ENCODE measurements around the gene NGLY1.

NGLY1 gene

DNA sequence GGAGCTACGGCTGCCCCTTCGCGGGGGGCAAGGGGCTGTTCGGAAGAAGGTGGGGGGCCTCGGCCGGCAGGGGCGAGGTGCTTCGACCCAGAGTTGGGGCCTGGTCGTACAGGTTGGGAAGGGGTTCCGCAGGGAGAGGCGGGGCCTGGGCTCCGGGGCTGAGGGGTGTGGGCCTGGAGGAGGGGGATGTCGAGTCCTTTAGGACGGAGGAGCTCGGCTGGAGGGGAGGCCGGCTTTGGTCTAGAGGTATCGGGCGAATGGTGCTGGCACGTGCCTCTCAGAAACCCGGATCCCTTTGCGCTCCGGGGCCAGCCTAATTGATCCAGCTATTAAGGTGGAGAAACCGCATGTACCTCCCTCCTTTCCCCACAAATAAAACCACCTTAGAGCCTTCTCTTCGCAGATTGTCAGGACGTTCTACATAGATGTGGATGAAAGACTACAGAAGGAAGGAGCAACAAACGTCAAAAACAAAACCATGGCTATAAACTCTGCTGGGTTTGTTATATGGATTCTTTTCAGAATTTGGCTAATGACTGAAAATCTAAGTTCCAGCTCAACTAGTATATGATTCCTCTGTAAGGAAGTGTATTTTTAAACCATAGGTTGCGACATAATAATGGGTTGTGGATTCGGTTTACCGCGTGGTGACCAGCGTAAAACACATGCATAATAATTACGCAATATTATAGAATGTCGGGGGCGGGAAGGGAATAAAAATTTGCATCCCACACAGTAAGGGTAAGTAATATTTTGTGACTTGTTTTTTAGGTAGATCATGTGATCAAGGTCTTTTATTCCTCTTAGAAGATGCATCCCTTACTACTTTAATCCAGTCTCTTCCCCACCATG, 644 bp upstream of the NGLY1 start:
- H3K4ac ChIP-seq (ENCODE audit: low read depth, low read length), result no peak overlapping the region
- peak; percentile 14 to 47 for DNase-seq
- peak overlapping the region; percentile 64 for H3K9ac ChIP-seq (ENCODE audit: low read length)
- peak overlapping the region; percentile 84 for H3K18ac ChIP-seq (ENCODE audit: low read length)
- peak overlapping the region; percentile 90 for H3K4me2 ChIP-seq (ENCODE audit: low read length)
- H2AFZ ChIP-seq (ENCODE audit: insufficient read depth, low read length, poor library complexity), result peak overlapping the region; percentile 98
- no CpG with 5 or more reads among the region's 34 CpGs for WGBS (ENCODE audit: extremely low coverage, insufficient coverage, insufficient read length)
- peak overlapping the region; percentile 82 for H4K91ac ChIP-seq (ENCODE audit: low read depth, low read length)
- H3K27ac ChIP-seq (ENCODE audit: low read depth, low read length), result no peak overlapping the region
- peak overlapping the region; percentile 20 for H2BK120ac ChIP-seq (ENCODE audit: insufficient read depth, low read length, poor library complexity)
- no peak overlapping the region for H3K23ac ChIP-seq (ENCODE audit: low read length)
- H3K4me1 ChIP-seq (ENCODE audit: control insufficient read depth in 1 of 2, insufficient read depth in 2 of 2, low read length in 2 of 2), result peaks cover 2% of the 10 kb centered on the region in 2 experiments
- no peak overlapping the region for H2BK12ac ChIP-seq (ENCODE audit: low read length)
- peak overlapping the region; percentile 88 for H3K14ac ChIP-seq (ENCODE audit: low read length)
- H3K79me2 ChIP-seq (ENCODE audit: control insufficient read depth, insufficient read depth, low read length, poor library complexity), result peaks cover 6% of the 10 kb centered on the region
- H3K9me3 ChIP-seq (ENCODE audit: insufficient read depth, low read depth, low read length), result no peaks in the 10 kb centered on the region
- peak overlapping the region; percentile 86 for H4K12ac ChIP-seq (ENCODE audit: low read depth, low read length)
- no peaks in the 10 kb centered on the region for H3K36me3 ChIP-seq (ENCODE audit: control insufficient read depth in 1 of 2, insufficient read depth in 2 of 2, low read length in 2 of 2)
- H2AK5ac ChIP-seq (ENCODE audit: low read length), result no peak overlapping the region
- H3K79me1 ChIP-seq (ENCODE audit: low read length), result peaks cover 9% of the 10 kb centered on the region
- H4K8ac ChIP-seq (ENCODE audit: low read depth, low read length), result peak overlapping the region; percentile 96
- H3K4me3 ChIP-seq (ENCODE audit: low read depth, low read length), result peak overlapping the region; percentile 82
- H3K27me3 ChIP-seq (ENCODE audit: insufficient read depth, low read length), result no peaks in the 10 kb centered on the region
- H2BK5ac ChIP-seq (ENCODE audit: low read depth, low read length, poor library complexity), result no peak overlapping the region

- H3K18ac ChIP-seq (ENCODE audit: low read length), result peak overlapping the region; percentile 91
- no peak overlapping the region for H2BK120ac ChIP-seq (ENCODE audit: insufficient read depth, low read length, poor library complexity)
- H4K8ac ChIP-seq (ENCODE audit: low read depth, low read length), result peak overlapping the region; percentile 97
- H3K79me2 ChIP-seq (ENCODE audit: control insufficient read depth, insufficient read depth, low read length, poor library complexity), result peaks cover 6% of the 10 kb centered on the region
- peak overlapping the region; percentile 94 for H3K14ac ChIP-seq (ENCODE audit: low read length)
- no peak overlapping the region for H4K91ac ChIP-seq (ENCODE audit: low read depth, low read length)
- peak overlapping the region; percentile 94 for H4K12ac ChIP-seq (ENCODE audit: low read depth, low read length)
- H3K36me3 ChIP-seq (ENCODE audit: control insufficient read depth in 1 of 2, insufficient read depth in 2 of 2, low read length in 2 of 2), result no peaks in the 10 kb centered on the region
- H2BK12ac ChIP-seq (ENCODE audit: low read length), result no peak overlapping the region
- H3K79me1 ChIP-seq (ENCODE audit: low read length), result peaks cover 9% of the 10 kb centered on the region
- H3K4me3 ChIP-seq (ENCODE audit: low read depth, low read length), result peak overlapping the region; percentile 90
- H3K4ac ChIP-seq (ENCODE audit: low read depth, low read length), result no peak overlapping the region
- peak overlapping the region; percentile 66 for H3K9ac ChIP-seq (ENCODE audit: low read length)
- H3K27me3 ChIP-seq (ENCODE audit: insufficient read depth, low read length), result no peaks in the 10 kb centered on the region
- peaks cover 2% of the 10 kb centered on the region in 2 experiments for H3K4me1 ChIP-seq (ENCODE audit: control insufficient read depth in 1 of 2, insufficient read depth in 2 of 2, low read length in 2 of 2)
- H3K9me3 ChIP-seq (ENCODE audit: insufficient read depth, low read depth, low read length), result no peaks in the 10 kb centered on the region
- DNase-seq, result no peak
- H3K23ac ChIP-seq (ENCODE audit: low read length), result no peak overlapping the region
- peak overlapping the region; percentile 86 for H3K4me2 ChIP-seq (ENCODE audit: low read length)
- no peak overlapping the region for H2AK5ac ChIP-seq (ENCODE audit: low read length)
- no CpG with 5 or more reads among the region's 14 CpGs for WGBS (ENCODE audit: extremely low coverage, insufficient coverage, insufficient read length)
- no peak overlapping the region for H3K27ac ChIP-seq (ENCODE audit: low read depth, low read length)
- no peak overlapping the region for H2BK5ac ChIP-seq (ENCODE audit: low read depth, low read length, poor library complexity)
- H2AFZ ChIP-seq (ENCODE audit: insufficient read depth, low read length, poor library complexity), result peak overlapping the region; percentile 93
Measured at GRCh38 chr3:25782636-25782937, 656 bp downstream of the NGLY1 start.

GRCh38 chr3:25781758-25782594, 1.3 kb downstream of the NGLY1 start:
- Histone ChIP-seq H3K9ac (ENCODE audit: low read length) (no peak overlapping the region), H3K18ac (ENCODE audit: low read length) (no peak overlapping the region), H4K12ac (ENCODE audit: low read depth, low read length) (no peak overlapping the region), H2BK5ac (ENCODE audit: low read depth, low read length, poor library complexity) (no peak overlapping the region), H3K27ac (ENCODE audit: low read depth, low read length) (no peak overlapping the region), H3K36me3 (ENCODE audit: control insufficient read depth in 1 of 2, insufficient read depth in 2 of 2, low read length in 2 of 2) (peaks cover 0 to 2% of the 10 kb centered on the region in 2 experiments), H3K79me1 (ENCODE audit: low read length) (peaks cover 9% of the 10 kb centered on the region), H3K4me3 (ENCODE audit: low read depth, low read length) (no peak overlapping the region), H4K91ac (ENCODE audit: low read depth, low read length) (no peak overlapping the region), H3K4me2 (ENCODE audit: low read length) (peak overlapping the region; percentile 24), H2BK12ac (ENCODE audit: low read length) (no peak overlapping the region), H3K4me1 (ENCODE audit: control insufficient read depth in 1 of 2, insufficient read depth in 2 of 2, low read length in 2 of 2) (peaks cover 2% of the 10 kb centered on the region in 2 experiments), H4K8ac (ENCODE audit: low read depth, low read length) (no peak overlapping the region), H3K23ac (ENCODE audit: low read length) (no peak overlapping the region), H2AFZ (ENCODE audit: insufficient read depth, low read length, poor library complexity) (no peak overlapping the region), H3K9me3 (ENCODE audit: insufficient read depth, low read depth, low read length) (no peaks in the 10 kb centered on the region), H3K27me3 (ENCODE audit: insufficient read depth, low read length) (no peaks in the 10 kb centered on the region), H3K14ac (ENCODE audit: low read length) (no peak overlapping the region), H2AK5ac (ENCODE audit: low read length) (no peak overlapping the region), H2BK120ac (ENCODE audit: insufficient read depth, low read length, poor library complexity) (no peak overlapping the region), H3K79me2 (ENCODE audit: control insufficient read depth, insufficient read depth, low read length, poor library complexity) (peaks cover 6% of the 10 kb centered on the region), H3K4ac (ENCODE audit: low read depth, low read length) (no peak overlapping the region)
- no peak for DNase-seq
- no CpG with 5 or more reads among the region's 3 CpGs for WGBS (ENCODE audit: extremely low coverage, insufficient coverage, insufficient read length)

DNA sequence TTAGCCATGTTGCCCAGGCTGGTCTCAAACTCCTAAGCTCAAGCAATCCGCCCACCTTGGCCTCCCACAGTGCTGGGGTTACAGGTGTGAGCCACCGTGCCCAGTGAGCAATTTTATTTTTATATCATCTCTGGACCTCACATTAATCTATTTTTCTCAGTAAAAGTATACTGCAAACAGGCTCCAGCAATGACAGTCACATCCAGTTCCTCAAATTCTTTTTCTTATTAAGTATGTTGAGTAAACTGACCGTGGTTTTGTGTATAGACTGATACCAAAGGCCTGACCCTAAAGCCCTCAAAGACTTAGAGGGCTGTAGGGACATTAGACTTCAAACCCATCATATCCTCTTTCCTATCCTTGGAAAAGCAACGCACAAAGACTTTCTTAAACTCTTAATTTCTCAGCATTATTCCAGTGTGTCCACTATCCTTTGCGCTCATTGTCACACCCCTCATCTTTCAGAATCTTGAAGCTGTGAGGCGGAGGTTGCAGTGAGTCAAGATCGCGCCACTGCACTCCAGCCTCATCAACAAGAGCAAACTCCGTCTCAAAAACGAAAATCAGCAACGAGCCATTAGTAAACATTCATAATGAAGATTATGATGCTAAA, 2.0 kb downstream of the NGLY1 start:
- no peak overlapping the region for H3K14ac ChIP-seq (ENCODE audit: low read length)
- H3K79me1 ChIP-seq (ENCODE audit: low read length), result peaks cover 9% of the 10 kb centered on the region
- H4K12ac ChIP-seq (ENCODE audit: low read depth, low read length), result no peak overlapping the region
- H3K79me2 ChIP-seq (ENCODE audit: control insufficient read depth, insufficient read depth, low read length, poor library complexity), result peaks cover 6% of the 10 kb centered on the region
- no peak for DNase-seq
- H3K4me2 ChIP-seq (ENCODE audit: low read length), result no peak overlapping the region
- H2BK5ac ChIP-seq (ENCODE audit: low read depth, low read length, poor library complexity), result no peak overlapping the region
- H3K27me3 ChIP-seq (ENCODE audit: insufficient read depth, low read length), result no peaks in the 10 kb centered on the region
- WGBS (ENCODE audit: extremely low coverage, insufficient coverage, insufficient read length), result no CpG with 5 or more reads among the region's 11 CpGs
- no peak overlapping the region for H3K4me3 ChIP-seq (ENCODE audit: low read depth, low read length)
- H3K18ac ChIP-seq (ENCODE audit: low read length), result no peak overlapping the region
- no peak overlapping the region for H2AK5ac ChIP-seq (ENCODE audit: low read length)
- peaks cover 2% of the 10 kb centered on the region in 2 experiments for H3K4me1 ChIP-seq (ENCODE audit: control insufficient read depth in 1 of 2, insufficient read depth in 2 of 2, low read length in 2 of 2)
- H4K91ac ChIP-seq (ENCODE audit: low read depth, low read length), result no peak overlapping the region
- H3K9ac ChIP-seq (ENCODE audit: low read length), result no peak overlapping the region
- no peak overlapping the region for H3K27ac ChIP-seq (ENCODE audit: low read depth, low read length)
- H3K9me3 ChIP-seq (ENCODE audit: insufficient read depth, low read depth, low read length), result no peaks in the 10 kb centered on the region
- no peak overlapping the region for H4K8ac ChIP-seq (ENCODE audit: low read depth, low read length)
- no peak overlapping the region for H2BK12ac ChIP-seq (ENCODE audit: low read length)
- H2BK120ac ChIP-seq (ENCODE audit: insufficient read depth, low read length, poor library complexity), result no peak overlapping the region
- no peak overlapping the region for H2AFZ ChIP-seq (ENCODE audit: insufficient read depth, low read length, poor library complexity)
- H3K4ac ChIP-seq (ENCODE audit: low read depth, low read length), result no peak overlapping the region
- peaks cover 0 to 2% of the 10 kb centered on the region in 2 experiments for H3K36me3 ChIP-seq (ENCODE audit: control insufficient read depth in 1 of 2, insufficient read depth in 2 of 2, low read length in 2 of 2)
- H3K23ac ChIP-seq (ENCODE audit: low read length), result no peak overlapping the region
